SK-N-SH (cell line): ENCODE results near the gene MAB21L3. TPM values are rescaled to one million over a fixed set of nuclear protein-coding genes. Genes with fewer than 3 reads are reported as not detected.

Experiments
- CTCF ChIA-PET: fragments of 300-600, 350-600 bp; formaldehyde crosslinking; extraction: SDS; loops from one replicate; lab custom pipeline; 2021; lab: Yijun Ruan, JAX
- POLR2A ChIA-PET: fragments of 350-600 bp; sonication (Branson Sonifier 250); formaldehyde crosslinking; extraction: SDS; loops from one replicate; lab custom pipeline; 2020; ENCODE audit warnings: antibody characterized with exemption, inconsistent platforms; lab: Yijun Ruan, JAX
- DNase-seq: peaks from one replicate; pipeline ENCODE4 v3.0.0; 2012
- H2AFZ ChIP-seq: fragments of 200-600 bp; sonication (generic); 2 replicates; pipeline ENCODE4 v1.8.1; 2016; ENCODE audit warnings: antibody characterized with exemption, mild to moderate bottlenecking, low read depth
- H3F3A ChIP-seq: fragments of 200-600 bp; sonication (generic); replicated peaks from 2 replicates; pipeline ENCODE3; 2016; ENCODE audit warnings: antibody characterized with exemption, mild to moderate bottlenecking; ENCODE audit not compliant: insufficient read depth
- H3K27ac ChIP-seq, 2 experiments: fragments of 200-500 bp in 1 of 2; fragments of 200-600 bp in 1 of 2; sonication (Bioruptor generic) in 1 of 2; sonication (generic), shearing (Covaris generic) in 1 of 2; 2 replicates each; pipeline versions ENCODE4 v1.5.1 to v1.6.1; 2014 to 2016; ENCODE audit warnings: low read depth in 2 of 2, inconsistent platforms in 1 of 2, low read length in 1 of 2, mild to moderate bottlenecking in 1 of 2, mixed read lengths in 1 of 2
- H3K27me3 ChIP-seq: fragments of 200-600 bp; sonication (generic), shearing (Covaris generic); 2 replicates; pipeline ENCODE4 v1.6.1; 2016; ENCODE audit warnings: mixed run types; ENCODE audit not compliant: insufficient read depth
- H3K36me3 ChIP-seq, 2 experiments: fragments of 200-500 bp in 1 of 2; fragments of 200-600 bp in 1 of 2; sonication (Bioruptor generic) in 1 of 2; sonication (generic) in 1 of 2; replicated peaks in 1 of 2; 2 replicates each; pipeline versions ENCODE3 to v1.5.1; 2014 to 2016; ENCODE audit warnings: low read length in 1 of 2, mild to moderate bottlenecking in 1 of 2; ENCODE audit not compliant: insufficient read depth in 2 of 2, control insufficient read depth in 1 of 2
- H3K4me1 ChIP-seq, 2 experiments: fragments of 200-500 bp in 1 of 2; fragments of 200-600 bp in 1 of 2; sonication (Bioruptor generic) in 1 of 2; sonication (generic), shearing (Covaris generic) in 1 of 2; 2 replicates each; pipeline versions ENCODE4 v1.5.1 to v1.6.1; 2014 to 2016; ENCODE audit warnings: low read depth in 1 of 2, low read length in 1 of 2, mixed run types in 1 of 2; ENCODE audit not compliant: insufficient read depth in 2 of 2, control insufficient read depth in 1 of 2
- H3K4me2 ChIP-seq: fragments of 200-600 bp; sonication (generic), shearing (Covaris generic); 2 replicates; pipeline ENCODE4 v1.6.1; 2017; ENCODE audit warnings: mixed run types
- H3K4me3 ChIP-seq, 2 experiments: fragments of 200-500 bp in 1 of 2; fragments of 200-600 bp in 1 of 2; sonication (Bioruptor generic) in 1 of 2; sonication (generic), shearing (Covaris generic) in 1 of 2; 2 replicates each; pipeline versions ENCODE4 v1.5.1 to v1.8.1; 2014 to 2016; ENCODE audit warnings: low read depth in 2 of 2, inconsistent platforms in 1 of 2, low read length in 1 of 2, mild to moderate bottlenecking in 1 of 2, mixed read lengths in 1 of 2, moderate library complexity in 1 of 2
- H3K79me2 ChIP-seq: fragments of 200-600 bp; sonication (generic); 2 replicates; pipeline ENCODE4 v1.8.1; 2017; ENCODE audit warnings: mild to moderate bottlenecking; ENCODE audit not compliant: insufficient read depth
- H3K9ac ChIP-seq: fragments of 200-600 bp; sonication (generic); 2 replicates; pipeline ENCODE4 v1.6.1; 2017; ENCODE audit warnings: mixed run types
- H3K9me2 ChIP-seq: fragments of 200-600 bp; sonication (generic); 2 replicates; pipeline ENCODE4 v1.6.1; 2017; ENCODE audit warnings: mixed run types
- H3K9me3 ChIP-seq: fragments of 200-600 bp; sonication (generic); 2 replicates; pipeline ENCODE4 v1.6.1; 2017; ENCODE audit warnings: mixed run types, mild to moderate bottlenecking, moderate library complexity
- H4K20me1 ChIP-seq: fragments of 200-600 bp; sonication (generic); 2 replicates; pipeline ENCODE4 v1.6.1; 2017; ENCODE audit warnings: mild to moderate bottlenecking, mixed run types; ENCODE audit not compliant: insufficient read depth
- CHD2 ChIP-seq: fragments of 150-350 bp; IDR thresholded peaks from 2 replicates; pipeline ENCODE4 v1.6.1; 2018; ENCODE audit warnings: low read length; ENCODE audit not compliant: partially characterized antibody
- ELF1 ChIP-seq: IDR thresholded peaks from 2 replicates; pipeline ENCODE4 v1.4.0; 2012
- EP300 ChIP-seq, 2 experiments: IDR thresholded peaks; 2 replicates each; pipeline versions ENCODE4 v1.4.0 to v1.6.1; 2012; ENCODE audit warnings: borderline replicate concordance in 1 of 2, low read depth in 1 of 2, low read length in 1 of 2
- EZH2phosphoT487 ChIP-seq: fragments of 200-600 bp; sonication (generic); IDR thresholded peaks from 2 replicates; pipeline ENCODE4 v1.6.1; 2017; ENCODE audit warnings: low read depth, mixed run types, mild to moderate bottlenecking, antibody characterized with exemption, moderate library complexity, borderline replicate concordance
- FOSL2 ChIP-seq: IDR thresholded peaks from 2 replicates; pipeline ENCODE4 v1.4.0; 2012; ENCODE audit warnings: low read depth, mild to moderate bottlenecking, moderate library complexity, borderline replicate concordance
- FOXJ3 ChIP-seq: sonication (generic); formaldehyde crosslinking; IDR thresholded peaks from 2 replicates; pipeline ENCODE4 v1.5.1; 2020; ENCODE audit warnings: mild to moderate bottlenecking, missing genetic modification reagents
- FOXM1 ChIP-seq: IDR thresholded peaks from 2 replicates; pipeline ENCODE4 v1.4.0; 2012; ENCODE audit warnings: low read depth, mild to moderate bottlenecking
- GABPA ChIP-seq: IDR thresholded peaks from 2 replicates; pipeline ENCODE4 v1.4.0; 2012; ENCODE audit warnings: low read depth, mild to moderate bottlenecking
- GATA2 ChIP-seq: sonication (generic); formaldehyde crosslinking; IDR thresholded peaks from 2 replicates; pipeline ENCODE4 v1.5.0; 2020; ENCODE audit warnings: mild to moderate bottlenecking, missing genetic modification reagents
- MEF2A ChIP-seq: IDR thresholded peaks from 2 replicates; pipeline ENCODE4 v1.4.0; 2012; ENCODE audit warnings: low read depth, borderline replicate concordance
- MXI1 ChIP-seq: IDR thresholded peaks from 2 replicates; pipeline ENCODE4 v1.6.1; 2012; ENCODE audit warnings: mild to moderate bottlenecking, low read depth, low read length, improper control_type of control experiment
- NFIC ChIP-seq: IDR thresholded peaks from 2 replicates; pipeline ENCODE4 v1.4.0; 2012; ENCODE audit warnings: borderline replicate concordance
- NRF1 ChIP-seq: IDR thresholded peaks from 2 replicates; pipeline ENCODE4 v1.6.1; 2012; ENCODE audit warnings: low read depth, mild to moderate bottlenecking, low read length
- PBX3 ChIP-seq: IDR thresholded peaks from 2 replicates; pipeline ENCODE4; 2012
- POLR2AphosphoS5 ChIP-seq: IDR thresholded peaks from 2 replicates; pipeline ENCODE4 v1.6.1; 2012; ENCODE audit warnings: low read depth, low read length
- RFX5 ChIP-seq: IDR thresholded peaks from 2 replicates; pipeline ENCODE4 v1.6.1; 2012; ENCODE audit warnings: mild to moderate bottlenecking, improper control_type of control experiment, low read length
- SIN3A ChIP-seq: IDR thresholded peaks from 2 replicates; pipeline ENCODE4 v1.6.1; 2012; ENCODE audit warnings: low read depth, mild to moderate bottlenecking, low read length, moderate library complexity, borderline replicate concordance
- TAF1 ChIP-seq: IDR thresholded peaks from 2 replicates; pipeline ENCODE4 v1.6.1; 2012; ENCODE audit warnings: low read depth, mild to moderate bottlenecking, low read length, moderate library complexity, borderline replicate concordance
- TCF12 ChIP-seq: IDR thresholded peaks from 2 replicates; pipeline ENCODE4 v1.4.0; 2012
- USF1 ChIP-seq: IDR thresholded peaks from 2 replicates; pipeline ENCODE4 v1.4.0; 2012; ENCODE audit warnings: low read depth, borderline replicate concordance
- USF2 ChIP-seq: fragments of 150-350 bp; IDR thresholded peaks from 2 replicates; pipeline ENCODE4 v1.6.1; 2017; ENCODE audit warnings: antibody characterized with exemption, low read length, low read depth, borderline replicate concordance
- WGBS: methylation state at CpG from one replicate; pipeline ENCODE4 v1.1.6; 2017; ENCODE audit warnings: low lambda C conversion rate; 5-methylcytosine and 5-hydroxymethylcytosine counted together
- polyA plus RNA-seq, 3 experiments: library from polyadenylated mRNA; depleted of rRNA; stranded (reverse); fragments of >200 nt; gene quantifications; 2 replicates each; pipeline ENCODE4 v1.2.3, GENCODE V29; 2012

MAB21L3 gene
- polyA plus RNA-seq, 1 of the 3 experiments (the other 2 are of a cell fraction): not detected

- TF ChIP-seq CHD2 (no peak), TAF1 (no peak), SIN3A (no peak), GATA2 (no peak), POLR2AphosphoS5 (no peak)
- TF ChIP-seq, all 33 proteins: peak for 0
These were observed 65.1 kb downstream of the MAB21L3 start (continued) for GRCh38 chr1:116176306-116176789.

- Histone ChIP-seq H3K9me2 (no peaks in the 10 kb centered on the region), H3K27ac (no peak overlapping the region), H3K79me2 (no peaks in the 10 kb centered on the region), H3K4me1 (peaks cover 0 to 16% of the 10 kb centered on the region in 2 experiments; a peak in 1 of 4 replicates), H4K20me1 (no peaks in the 10 kb centered on the region), H2AFZ (no peak overlapping the region), H3K9ac (no peak overlapping the region), H3K27me3 (no peaks in the 10 kb centered on the region; the same call in 1 of the 2 replicates), H3F3A (no peaks in the 10 kb centered on the region), H3K9me3 (no peaks in the 10 kb centered on the region), H3K4me3 (no peak overlapping the region), H3K36me3 (no peaks in the 10 kb centered on the region), H3K4me2 (no peak overlapping the region)
- ChIA-PET CTCF (interaction anchor here (0.7 to 3.3 kb wide), 3 partner anchors 12 to 307 kb away, joined by 3 to 13 read pairs (median 8); no protein-coding TSS in a partner anchor), POLR2A (no interaction called here)
- TF ChIP-seq MXI1 (no peak), RFX5 (no peak), PBX3 (no peak), USF2 (no peak), FOSL2 (no peak), NRF1 (no peak), USF1 (no peak), ELF1 (no peak), FOXJ3 (CRISPR knock-in tag) (no peak), EP300 (IDR thresholded peaks at IDR 0.05; ENCODE audit: borderline replicate concordance in 1 of 2, low read depth in 1 of 2, low read length in 1 of 2) (no peak), SIN3A (no peak), NFIC (no peak), GABPA (no peak), MEF2A (no peak), FOXM1 (no peak), EZH2phosphoT487 (no peak), TCF12 (no peak), POLR2AphosphoS5 (no peak)
- WGBS: 43% methylated on average over 3 of the region's 3 CpGs
- no peak for DNase-seq
These were observed 66.7 kb downstream of the MAB21L3 start for GRCh38 chr1:116177861-116178260.
